Mucosa of gallbladder (tissue), 1 donor: Measurements from ENCODE around the gene TXN. TPM values are rescaled to one million over a fixed set of nuclear protein-coding genes. Genes with fewer than 3 reads are reported as not detected.
A peak's percentile ranks its signal among the peaks of the same experiment; 100 is the strongest.
"Not testable (repeated sequence)": the region's sequence is repeated elsewhere in the genome, so short reads cannot be mapped to it uniquely, and the experiment has no call there.

Experiments
- DNase-seq: peaks from one replicate; pipeline ENCODE4 v3.0.0-alpha.2; 2020; ENCODE audit warnings: low spot score
- total RNA-seq: library from RNA; stranded (reverse); gene quantifications from one replicate; pipeline ENCODE4 v1.2.1, GENCODE V29; 2021
- donor health status: DM: no; HTN: no; CAD: no.

Gene TXN
- total RNA-seq, 1 donor from 2014 or later = 158 TPM

GRCh38 chr9:110208031-110208430 is 48.3 kb downstream of the TXN start, which contains the start of gene C9orf152:
Gene C9orf152, minus strand, starts transcription at chr9:110208159. Its CDS starts 580 bp downstream, at chr9:110207579.
- DNase-seq = peak; percentile 62

- peak; percentile 79 for DNase-seq
These were observed 49.2 kb downstream of the TXN start for GRCh38 chr9:110207071-110207641.

- no peak for DNase-seq
These were observed 49.9 kb downstream of the TXN start for GRCh38 chr9:110206389-110206788.

- not testable (repeated sequence) for DNase-seq
These were observed 50.7 kb downstream of the TXN start for GRCh38 chr9:110205612-110206011.

GRCh38 chr9:110202232-110202631 is 54.1 kb downstream of the TXN start:
- DNase-seq = no peak

GRCh38 chr9:110199643-110200042 is 56.7 kb downstream of the TXN start:
- no peak for DNase-seq

- no peak for DNase-seq
These were observed 58.0 kb downstream of the TXN start for GRCh38 chr9:110198357-110198756.

GRCh38 chr9:110197330-110198187 is 58.7 kb downstream of the TXN start:
- DNase-seq = no peak

GRCh38 chr9:110196084-110196499 is 60.2 kb downstream of the TXN start:
- DNase-seq = not testable (repeated sequence)

Other genes starting within 250 kb of the TXN start
- gene C9orf152, start 48.3 kb downstream of the TXN start, total RNA-seq = 44.4 TPM
- not detected for gene TXNDC8, start 81.4 kb upstream of the TXN start, total RNA-seq